MCF 10A (cell line): ENCODE measurements around the gene GNG14. TPM values are rescaled to one million over a fixed set of nuclear protein-coding genes. Genes with fewer than 3 reads are reported as not detected.

Experiments used
- BruUV-seq: library from RNA; stranded (reverse); fragments of 400-500 nt; replicated peaks from 2 replicates; lab custom pipeline; 2021; lab: Mats Ljungman, UMichigan
- CTCF ChIA-PET: fragments of 300-600 bp; sonication (Branson Sonifier 250); formaldehyde crosslinking; extraction: SDS; loops from one replicate; lab custom pipeline; 2021; ENCODE audit warnings: antibody characterized with exemption, inconsistent platforms; lab: Yijun Ruan, JAX
- POLR2A ChIA-PET: fragments of 300-600, 350-650 bp; sonication (Branson Sonifier 250); formaldehyde crosslinking; extraction: SDS; loops from one replicate; lab custom pipeline; 2020; ENCODE audit warnings: antibody characterized with exemption, inconsistent platforms; lab: Yijun Ruan, JAX
- DNase-seq: peaks from one replicate; pipeline ENCODE4 v3.0.0-alpha.2; 2018; ENCODE audit not compliant: unreplicated experiment
- H3K27ac Mint-ChIP-seq: one replicate; pipeline ENCODE4 v1.8.0; 2022; ENCODE audit warnings: mild to moderate bottlenecking, low read depth, mixed read lengths; ENCODE audit not compliant: unreplicated experiment
- H3K27me3 Mint-ChIP-seq: one replicate; pipeline ENCODE4 v1.8.0; 2022; ENCODE audit warnings: mixed read lengths; ENCODE audit not compliant: insufficient read depth, unreplicated experiment
- H3K36me3 Mint-ChIP-seq: one replicate; pipeline ENCODE4 v1.8.0; 2022; ENCODE audit warnings: mild to moderate bottlenecking, moderate library complexity, mixed read lengths; ENCODE audit not compliant: insufficient read depth, unreplicated experiment
- H3K4me1 Mint-ChIP-seq: one replicate; pipeline ENCODE4 v1.8.0; 2022; ENCODE audit warnings: mixed read lengths; ENCODE audit not compliant: insufficient read depth, unreplicated experiment
- H3K4me3 Mint-ChIP-seq: one replicate; pipeline ENCODE4 v1.8.0; 2022; ENCODE audit warnings: mild to moderate bottlenecking, moderate library complexity, mixed read lengths; ENCODE audit not compliant: unreplicated experiment
- H3K9me3 Mint-ChIP-seq: one replicate; pipeline ENCODE4 v1.8.0; 2022; ENCODE audit warnings: mixed read lengths; ENCODE audit not compliant: unreplicated experiment
- CTCF ChIP-seq: fragments of 200-600 bp; IDR thresholded peaks from one replicate; pipeline ENCODE4 v1.8.0; 2022; ENCODE audit warnings: antibody characterized with exemption, mild to moderate bottlenecking; ENCODE audit not compliant: unreplicated experiment
- intact Hi-C: fragments of 100-400 bp; cut with micrococcal nuclease; formaldehyde crosslinking; loops from 2 replicates; pipeline ENCODE4 v1.14.1; 2022
- total RNA-seq: library from RNA; stranded (reverse); gene quantifications from 2 replicates; pipeline ENCODE4 v1.2.3, GENCODE V29; 2022

GNG14 gene
- total RNA-seq, 1 experiment from 2014 or later = not detected

- BruUV-seq = no TSS peak
- POLR2A ChIA-PET = interaction anchor here (0.6 to 3.2 kb wide), 14 partner anchors 10 to 1031 kb away, joined by 3 to 40 read pairs (median 3); partner anchors contain the start of genes DHPS, FBXW9, TNPO2 and ZNF490
- CTCF ChIA-PET = interaction anchor here (0.6 to 2.8 kb wide), 4 partner anchors 10 to 1785 kb away, joined by 3 to 20 read pairs (median 8); partner anchors contain the start of gene DHPS
- Mint-ChIP-seq H3K4me1 (peaks cover 7% of the 10 kb centered on the region), H3K27ac (peak overlapping the region; percentile 100), H3K27me3 (no peaks in the 10 kb centered on the region), H3K4me3 (peak overlapping the region; percentile 92), H3K36me3 (peaks cover 60% of the 10 kb centered on the region), H3K9me3 (no peaks in the 10 kb centered on the region)
- TF ChIP-seq CTCF = no peak
- intact Hi-C loops = no loop called here
- no peak for DNase-seq
Measured at GRCh38 chr19:12670159-12670928, 17.5 kb upstream of the GNG14 start.

- Mint-ChIP-seq H3K27ac (no peak overlapping the region), H3K9me3 (no peaks in the 10 kb centered on the region), H3K4me3 (no peak overlapping the region), H3K36me3 (peaks cover 78% of the 10 kb centered on the region), H3K4me1 (no peaks in the 10 kb centered on the region), H3K27me3 (no peaks in the 10 kb centered on the region)
- DNase-seq = no peak
- intact Hi-C loops = loop anchor here (1.0 kb wide), 1 partner anchor 108 kb away; no protein-coding TSS in a partner anchor
- BruUV-seq = no TSS peak
- POLR2A ChIA-PET = interaction anchor here (1.2 to 1.6 kb wide), 3 partner anchors 9 to 859 kb away, joined by 3 to 5 read pairs (median 4); partner anchors contain the start of genes DHPS and FBXW9
- CTCF ChIA-PET = interaction anchor here (0.7 to 2.8 kb wide), 11 partner anchors 8 to 108 kb away, joined by 3 to 20 read pairs (median 3); partner anchors contain the start of genes DHPS and TNPO2
- no peak for TF ChIP-seq CTCF
Measured at GRCh38 chr19:12672744-12673143, 15.1 kb upstream of the GNG14 start.

- Mint-ChIP-seq H3K27me3 (no peaks in the 10 kb centered on the region), H3K27ac (no peak overlapping the region), H3K36me3 (peaks cover 85% of the 10 kb centered on the region), H3K4me1 (no peaks in the 10 kb centered on the region), H3K9me3 (no peaks in the 10 kb centered on the region), H3K4me3 (no peak overlapping the region)
- ChIA-PET CTCF (interaction anchor here (0.6 to 1.0 kb wide), 3 partner anchors 166 to 1804 kb away, joined by 3 to 4 read pairs (median 4); partner anchors contain the start of gene CARM1), POLR2A (no interaction called here)
- BruUV-seq = no TSS peak
- intact Hi-C loops = no loop called here
- TF ChIP-seq CTCF = no peak
- DNase-seq = no peak
Measured at GRCh38 chr19:12675399-12675798, 12.4 kb upstream of the GNG14 start.

DNA sequence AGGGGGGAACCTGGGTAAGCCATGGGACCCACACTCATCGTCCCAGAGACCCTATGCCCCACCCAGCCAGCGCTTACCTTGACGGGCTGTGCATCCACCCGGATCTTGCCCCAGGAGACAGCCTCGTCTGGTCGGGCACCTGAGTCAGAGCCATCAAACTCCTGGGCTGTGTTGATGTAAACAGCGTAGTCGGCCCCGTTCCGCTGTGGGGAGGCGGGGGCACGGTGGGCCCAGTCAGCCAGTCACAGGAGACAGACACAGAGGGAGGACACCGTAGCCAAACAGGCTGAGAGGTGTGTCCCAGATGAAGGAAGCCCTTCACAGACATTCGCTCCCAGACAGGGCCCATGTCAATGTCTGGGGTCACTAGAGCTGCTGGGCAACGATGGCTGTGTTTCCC lies 11.9 kb upstream of the GNG14 start:
- Mint-ChIP-seq H3K27ac (no peak overlapping the region), H3K4me3 (no peak overlapping the region), H3K9me3 (no peaks in the 10 kb centered on the region), H3K36me3 (peaks cover 86% of the 10 kb centered on the region), H3K4me1 (peaks cover 3% of the 10 kb centered on the region), H3K27me3 (no peaks in the 10 kb centered on the region)
- ChIA-PET POLR2A (interaction anchor here (0.8 kb wide), 1 partner anchor 10 kb away, joined by 3 read pairs; the partner anchor contains the start of gene MAN2B1), CTCF (interaction anchor here (0.6 to 1.7 kb wide), 9 partner anchors 10 to 811 kb away, joined by 3 to 11 read pairs (median 4); partner anchors contain the start of genes MAN2B1 and WDR83)
- no TSS peak for BruUV-seq
- TF ChIP-seq CTCF = no peak
- intact Hi-C loops = loop anchor here (1.0 to 2.0 kb wide), 2 partner anchors 120 to 171 kb away; no protein-coding TSS in a partner anchor
- no peak for DNase-seq
